WTC11 (cell line): Measurements from ENCODE around the gene AATK.

ENCODE experiments used
- CBFB ChIP-seq: sonication (generic); formaldehyde crosslinking; IDR thresholded peaks from 2 replicates; pipeline ENCODE4 v1.8.1; 2022; ENCODE audit warnings: mild to moderate bottlenecking, low read depth, missing genetic modification reagents
- TF ChIP-seq, protein P1 (sequence below): sonication (generic); formaldehyde crosslinking; IDR thresholded peaks from 2 replicates; pipeline ENCODE4 v1.8.0; 2022; ENCODE audit warnings: mild to moderate bottlenecking, missing genetic modification reagents
- TF ChIP-seq, protein P2 (sequence below): fragments of 200-600 bp; IDR thresholded peaks from 2 replicates; pipeline ENCODE4 v1.8.0; 2022; ENCODE audit warnings: antibody characterized with exemption

DNA sequence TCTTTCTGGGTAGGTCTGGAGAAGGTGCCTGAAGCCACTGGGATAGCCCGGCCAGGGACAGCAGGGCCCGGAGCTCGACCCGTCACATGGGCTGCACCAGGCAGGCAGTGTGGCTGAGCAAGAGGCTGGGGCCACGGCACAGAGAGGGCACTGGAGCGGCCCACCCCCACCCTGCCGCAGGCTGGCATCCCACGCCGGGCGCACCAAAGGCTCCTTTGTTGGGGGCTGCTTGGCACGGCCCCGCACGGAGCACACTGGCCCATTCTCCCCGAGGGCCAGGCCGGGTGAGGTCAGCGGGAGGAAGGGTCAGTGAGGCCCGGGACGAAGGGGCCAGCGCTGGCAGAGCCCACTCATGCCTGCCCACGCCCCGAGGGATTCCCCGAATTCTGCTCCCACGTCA lies 37.2 kb downstream of the AATK start:
- TF ChIP-seq, protein P1, sequence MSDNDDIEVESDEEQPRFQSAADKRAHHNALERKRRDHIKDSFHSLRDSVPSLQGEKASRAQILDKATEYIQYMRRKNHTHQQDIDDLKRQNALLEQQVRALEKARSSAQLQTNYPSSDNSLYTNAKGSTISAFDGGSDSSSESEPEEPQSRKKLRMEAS (CRISPR knock-in tag) = no peak
- TF ChIP-seq, protein P2, sequence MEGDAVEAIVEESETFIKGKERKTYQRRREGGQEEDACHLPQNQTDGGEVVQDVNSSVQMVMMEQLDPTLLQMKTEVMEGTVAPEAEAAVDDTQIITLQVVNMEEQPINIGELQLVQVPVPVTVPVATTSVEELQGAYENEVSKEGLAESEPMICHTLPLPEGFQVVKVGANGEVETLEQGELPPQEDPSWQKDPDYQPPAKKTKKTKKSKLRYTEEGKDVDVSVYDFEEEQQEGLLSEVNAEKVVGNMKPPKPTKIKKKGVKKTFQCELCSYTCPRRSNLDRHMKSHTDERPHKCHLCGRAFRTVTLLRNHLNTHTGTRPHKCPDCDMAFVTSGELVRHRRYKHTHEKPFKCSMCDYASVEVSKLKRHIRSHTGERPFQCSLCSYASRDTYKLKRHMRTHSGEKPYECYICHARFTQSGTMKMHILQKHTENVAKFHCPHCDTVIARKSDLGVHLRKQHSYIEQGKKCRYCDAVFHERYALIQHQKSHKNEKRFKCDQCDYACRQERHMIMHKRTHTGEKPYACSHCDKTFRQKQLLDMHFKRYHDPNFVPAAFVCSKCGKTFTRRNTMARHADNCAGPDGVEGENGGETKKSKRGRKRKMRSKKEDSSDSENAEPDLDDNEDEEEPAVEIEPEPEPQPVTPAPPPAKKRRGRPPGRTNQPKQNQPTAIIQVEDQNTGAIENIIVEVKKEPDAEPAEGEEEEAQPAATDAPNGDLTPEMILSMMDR = no peak
- no peak for TF ChIP-seq CBFB (CRISPR knock-in tag)
